IPS-18c (cell line): ENCODE measurements around the gene TOR1B.

ENCODE experiments used
- H3K4me3 ChIP-seq: 2 replicates; pipeline ENCODE4 v1.7.0; 2013; ENCODE audit warnings: low read depth, mild to moderate bottlenecking, low read length, moderate library complexity; ENCODE audit not compliant: insufficient read depth
- H3K9me3 ChIP-seq: one replicate; pipeline ENCODE4 v1.6.1; 2013; ENCODE audit warnings: mild to moderate bottlenecking, low read length, moderate library complexity; ENCODE audit not compliant: control insufficient read depth, insufficient read depth

TOR1B gene

GRCh38 chr9:129851821-129852220 is 48.8 kb downstream of the TOR1B start:
- H3K9me3 ChIP-seq = no peaks in the 10 kb centered on the region
- no peak overlapping the region for H3K4me3 ChIP-seq

GRCh38 chr9:129852579-129852978 is 49.6 kb downstream of the TOR1B start:
- no peaks in the 10 kb centered on the region for H3K9me3 ChIP-seq
- H3K4me3 ChIP-seq = no peak overlapping the region

- no peaks in the 10 kb centered on the region for H3K9me3 ChIP-seq
- H3K4me3 ChIP-seq = no peak overlapping the region
Measured at GRCh38 chr9:129853614-129854013, 50.6 kb downstream of the TOR1B start.

GRCh38 chr9:129854588-129855110 is 51.7 kb downstream of the TOR1B start:
- Histone ChIP-seq H3K4me3 (no peak overlapping the region), H3K9me3 (no peaks in the 10 kb centered on the region)

- Histone ChIP-seq H3K4me3 (no peak overlapping the region), H3K9me3 (no peaks in the 10 kb centered on the region)
Measured at GRCh38 chr9:129857207-129857606, 54.2 kb downstream of the TOR1B start.

- H3K4me3 ChIP-seq = no peak overlapping the region
- H3K9me3 ChIP-seq = no peaks in the 10 kb centered on the region
Measured at GRCh38 chr9:129858167-129858962, 55.4 kb downstream of the TOR1B start.
